Measurements from ENCODE around the gene GRID1.

GRCh38 chr10:86372784-86373239 lies 6.2 kb upstream of the GRID1 start:
- TF ChIP-seq POLR2AphosphoS5 (IDR thresholded peaks at IDR 0.05; ENCODE audit: borderline replicate concordance, low read depth, low read length) (no peak), EZH2 (IDR thresholded peaks at IDR 0.05) (no peak)
